Measurements from ENCODE around the gene OR13F1. TPM values are rescaled to one million over a fixed set of nuclear protein-coding genes. Genes with fewer than 3 reads are reported as not detected.
"Not testable (repeated sequence)": the region's sequence is repeated elsewhere in the genome, so short reads cannot be mapped to it uniquely, and the experiment has no call there.

Gene OR13F1
- total RNA-seq, 1 donor from 2014 or later = not detected

- no peaks in the 10 kb centered on the region for H3K36me3 ChIP-seq
- H3K27ac ChIP-seq = no peak overlapping the region
- no peaks in the 10 kb centered on the region for H3K9me3 ChIP-seq
- H3K4me3 ChIP-seq = no peak overlapping the region
- TF ChIP-seq, protein P1, sequence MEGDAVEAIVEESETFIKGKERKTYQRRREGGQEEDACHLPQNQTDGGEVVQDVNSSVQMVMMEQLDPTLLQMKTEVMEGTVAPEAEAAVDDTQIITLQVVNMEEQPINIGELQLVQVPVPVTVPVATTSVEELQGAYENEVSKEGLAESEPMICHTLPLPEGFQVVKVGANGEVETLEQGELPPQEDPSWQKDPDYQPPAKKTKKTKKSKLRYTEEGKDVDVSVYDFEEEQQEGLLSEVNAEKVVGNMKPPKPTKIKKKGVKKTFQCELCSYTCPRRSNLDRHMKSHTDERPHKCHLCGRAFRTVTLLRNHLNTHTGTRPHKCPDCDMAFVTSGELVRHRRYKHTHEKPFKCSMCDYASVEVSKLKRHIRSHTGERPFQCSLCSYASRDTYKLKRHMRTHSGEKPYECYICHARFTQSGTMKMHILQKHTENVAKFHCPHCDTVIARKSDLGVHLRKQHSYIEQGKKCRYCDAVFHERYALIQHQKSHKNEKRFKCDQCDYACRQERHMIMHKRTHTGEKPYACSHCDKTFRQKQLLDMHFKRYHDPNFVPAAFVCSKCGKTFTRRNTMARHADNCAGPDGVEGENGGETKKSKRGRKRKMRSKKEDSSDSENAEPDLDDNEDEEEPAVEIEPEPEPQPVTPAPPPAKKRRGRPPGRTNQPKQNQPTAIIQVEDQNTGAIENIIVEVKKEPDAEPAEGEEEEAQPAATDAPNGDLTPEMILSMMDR (IDR thresholded peaks at IDR 0.05) = no peak
- no peak for ATAC-seq
- intact Hi-C loops (cut with DNase I) = no loop called here
- no peak for DNase-seq
- no peaks in the 10 kb centered on the region for H3K4me1 ChIP-seq
- H3K27me3 ChIP-seq (ENCODE audit: low read depth) = no peaks in the 10 kb centered on the region
Measured at GRCh38 chr9:104485014-104485413, 19.0 kb upstream of the OR13F1 start.

DNA sequence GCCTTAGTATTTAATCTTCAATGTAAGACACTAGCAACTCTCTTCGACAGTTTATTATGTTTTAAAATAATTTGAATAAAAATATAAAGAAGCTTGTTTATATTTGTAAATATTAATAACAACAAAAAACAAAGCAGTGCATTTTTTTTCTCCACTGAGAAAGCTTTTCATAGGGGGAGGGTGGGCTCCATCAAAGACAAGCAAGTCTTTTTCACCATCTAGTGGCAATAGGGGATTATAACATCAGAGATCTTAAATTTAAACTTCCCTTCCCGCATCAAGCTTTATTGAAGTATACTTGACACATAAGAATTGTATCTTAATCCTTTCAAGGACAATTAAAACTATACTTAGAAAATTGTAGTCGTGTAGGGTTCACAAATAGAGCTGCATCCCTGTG is 9.3 kb upstream of the OR13F1 start:
- no peaks in the 10 kb centered on the region for H3K27me3 ChIP-seq (ENCODE audit: low read depth)
- TF ChIP-seq, protein P1 (IDR thresholded peaks at IDR 0.05) = no peak
- no peaks in the 10 kb centered on the region for H3K4me1 ChIP-seq
- intact Hi-C loops (cut with DNase I) = no loop called here
- ATAC-seq = no peak
- no peaks in the 10 kb centered on the region for H3K36me3 ChIP-seq
- DNase-seq = no peak
- no peaks in the 10 kb centered on the region for H3K9me3 ChIP-seq
- H3K27ac ChIP-seq = no peak overlapping the region
- no peak overlapping the region for H3K4me3 ChIP-seq

GRCh38 chr9:104503440-104503839 is 623 bp upstream of the OR13F1 start:
- H3K27ac ChIP-seq = no peak overlapping the region
- H3K9me3 ChIP-seq = no peaks in the 10 kb centered on the region
- DNase-seq (no peak), ATAC-seq (no peak)
- TF ChIP-seq, protein P1 (IDR thresholded peaks at IDR 0.05) = no peak
- H3K4me1 ChIP-seq = no peaks in the 10 kb centered on the region
- intact Hi-C loops (cut with DNase I) = no loop called here
- no peak overlapping the region for H3K4me3 ChIP-seq
- H3K36me3 ChIP-seq = no peaks in the 10 kb centered on the region
- no peaks in the 10 kb centered on the region for H3K27me3 ChIP-seq (ENCODE audit: low read depth)

DNA sequence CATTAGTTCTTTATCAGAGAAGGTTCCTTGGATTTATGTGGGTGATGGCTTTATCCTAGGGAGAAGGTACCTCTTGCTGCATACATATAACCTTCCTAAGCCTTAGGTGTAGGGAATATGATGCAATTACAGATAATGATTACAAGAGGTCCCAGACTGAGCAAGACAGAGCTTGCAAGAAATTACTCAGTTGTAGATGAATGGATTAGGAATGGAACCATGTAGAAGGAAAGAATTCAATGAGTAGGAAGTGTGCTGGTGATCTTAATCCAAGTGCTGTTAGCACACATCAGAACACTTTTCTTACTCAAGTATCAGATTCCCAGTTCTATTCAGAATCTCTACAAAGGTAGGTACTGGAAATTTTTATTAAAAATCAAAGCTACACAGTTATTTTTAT is 2.5 kb downstream of the OR13F1 start:
- Histone ChIP-seq H3K9me3 (no peaks in the 10 kb centered on the region), H3K27ac (no peak overlapping the region), H3K27me3 (ENCODE audit: low read depth) (no peaks in the 10 kb centered on the region), H3K4me1 (no peaks in the 10 kb centered on the region), H3K36me3 (no peaks in the 10 kb centered on the region), H3K4me3 (no peak overlapping the region)
- ATAC-seq (no peak), DNase-seq (no peak)
- TF ChIP-seq, protein P1 (IDR thresholded peaks at IDR 0.05) = no peak
- intact Hi-C loops (cut with DNase I) = no loop called here

- intact Hi-C loops (cut with DNase I) = no loop called here
- TF ChIP-seq, protein P1 (IDR thresholded peaks at IDR 0.05) = no peak
Measured at GRCh38 chr9:104514901-104515300, 10.8 kb downstream of the OR13F1 start.

DNA sequence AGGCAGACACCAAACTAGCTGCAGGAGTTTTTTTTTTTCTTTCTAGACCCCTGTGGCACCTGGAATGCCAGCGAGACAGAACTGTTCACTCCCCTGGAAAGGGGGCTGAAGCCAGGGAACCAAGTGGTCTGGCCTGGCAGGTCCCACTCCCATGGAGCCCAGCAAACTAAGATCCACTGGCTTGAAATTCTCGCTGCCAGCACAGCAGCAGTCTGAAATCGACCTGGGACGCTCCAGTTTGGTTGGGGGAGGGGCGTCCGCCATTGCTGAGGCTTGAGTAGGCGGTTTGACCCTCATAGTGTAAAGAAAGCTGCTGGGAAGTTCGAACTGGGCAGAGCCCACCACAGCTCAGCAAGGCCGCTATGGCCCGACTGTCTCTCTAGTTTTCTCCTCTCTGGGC is 16.2 kb downstream of the OR13F1 start:
- H3K36me3 ChIP-seq; ATAC-seq; H3K9me3 ChIP-seq; H3K4me3 ChIP-seq; DNase-seq; H3K27me3 ChIP-seq (ENCODE audit: low read depth); H3K4me1 ChIP-seq; H3K27ac ChIP-seq; intact Hi-C loops (cut with DNase I): not testable (repeated sequence)

More at GRCh38 chr9:104514901-104515300, 10.8 kb downstream of the OR13F1 start:
- Histone ChIP-seq H3K36me3 (no peaks in the 10 kb centered on the region), H3K4me3 (no peak overlapping the region), H3K9me3 (no peaks in the 10 kb centered on the region), H3K27me3 (ENCODE audit: low read depth) (no peaks in the 10 kb centered on the region), H3K27ac (no peak overlapping the region), H3K4me1 (no peaks in the 10 kb centered on the region)
- no peak for DNase-seq
- ATAC-seq = no peak
